ENCODE results near the gene HMGN4. TPM values are rescaled to one million over a fixed set of nuclear protein-coding genes. Genes with fewer than 3 reads are reported as not detected.

Gene HMGN4
- total RNA-seq, 1 donor from 2014 or later: 49.4 TPM

- no peak for FAIRE-seq
- Histone ChIP-seq H4K20me1 (ENCODE audit: insufficient read depth, low read length) (no peaks in the 10 kb centered on the region), H3K4me2 (ENCODE audit: low read length) (no peak overlapping the region), H3K4me1 (ENCODE audit: insufficient read depth, low read length) (no peaks in the 10 kb centered on the region), H3K27ac (ENCODE audit: low read depth, low read length) (no peak overlapping the region), H3K27me3 (ENCODE audit: insufficient read depth, low read length) (peaks cover 4% of the 10 kb centered on the region), H3K9me3 (ENCODE audit: insufficient read depth, low read depth, low read length) (peaks cover 6% of the 10 kb centered on the region), H3K36me3 (ENCODE audit: insufficient read depth, low read length) (no peaks in the 10 kb centered on the region), H3K4me3 (ENCODE audit: insufficient read depth, low read depth, low read length) (no peak overlapping the region), H2AFZ (ENCODE audit: low read depth, low read length) (no peak overlapping the region), H3K9ac (ENCODE audit: low read length) (no peak overlapping the region), H3K79me2 (ENCODE audit: insufficient read depth, low read length) (no peaks in the 10 kb centered on the region)
- no peak overlapping the region for H3K27ac Mint-ChIP-seq (ENCODE audit: unreplicated experiment)
- TF ChIP-seq EZH2 (IDR thresholded peaks at IDR 0.05; ENCODE audit: insufficient read depth, low read length) (no peak), CTCF (IDR thresholded peaks at IDR 0.05; ENCODE audit: insufficient read depth, low read depth, low read length) (no peak)
- H3K36me3 Mint-ChIP-seq (ENCODE audit: low read depth, unreplicated experiment): no peaks in the 10 kb centered on the region
- peaks cover 3% of the 10 kb centered on the region for H3K4me1 Mint-ChIP-seq (ENCODE audit: low read depth, unreplicated experiment)
- H3K4me3 Mint-ChIP-seq (ENCODE audit: unreplicated experiment): no peak overlapping the region
- DNase-seq (ENCODE audit: low read depth): no peak
- peaks cover 9% of the 10 kb centered on the region for H3K9me3 Mint-ChIP-seq (ENCODE audit: unreplicated experiment)
- peaks cover 8% of the 10 kb centered on the region for H3K27me3 Mint-ChIP-seq (ENCODE audit: low read depth, unreplicated experiment)
Measured at GRCh38 chr6:26491604-26492003, 46.6 kb upstream of the HMGN4 start.

DNA sequence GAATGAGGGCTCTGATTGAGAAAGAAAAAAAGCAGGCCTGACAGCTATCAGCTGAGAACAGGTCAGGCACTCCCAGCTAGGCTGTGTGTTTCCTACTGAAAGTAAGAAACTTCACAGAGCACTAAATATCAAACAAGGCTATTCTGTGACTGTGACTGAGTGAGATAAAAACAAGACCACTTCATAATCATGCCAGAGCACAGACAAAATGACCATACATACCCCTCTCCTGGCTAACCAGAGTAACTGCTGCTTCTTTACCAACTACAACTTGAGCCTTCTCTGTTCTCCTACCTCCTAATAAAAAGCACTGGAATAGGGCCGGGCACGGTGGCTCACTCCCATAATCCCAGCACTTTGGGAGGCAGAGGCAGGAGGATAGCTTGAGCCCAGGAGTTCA, 44.9 kb upstream of the HMGN4 start:
- no peak overlapping the region for H2AFZ ChIP-seq (ENCODE audit: low read depth, low read length)
- H3K79me2 ChIP-seq (ENCODE audit: insufficient read depth, low read length): no peaks in the 10 kb centered on the region
- DNase-seq (ENCODE audit: low read depth) (no peak), FAIRE-seq (no peak)
- no peak overlapping the region for H3K4me3 Mint-ChIP-seq (ENCODE audit: unreplicated experiment)
- no peak overlapping the region for H3K4me3 ChIP-seq (ENCODE audit: insufficient read depth, low read depth, low read length)
- H3K9me3 Mint-ChIP-seq (ENCODE audit: unreplicated experiment): peaks cover 1% of the 10 kb centered on the region
- peaks cover 5% of the 10 kb centered on the region for H3K27me3 ChIP-seq (ENCODE audit: insufficient read depth, low read length)
- no peak overlapping the region for H3K9ac ChIP-seq (ENCODE audit: low read length)
- peaks cover 9% of the 10 kb centered on the region for H3K27me3 Mint-ChIP-seq (ENCODE audit: low read depth, unreplicated experiment)
- no peaks in the 10 kb centered on the region for H3K4me1 ChIP-seq (ENCODE audit: insufficient read depth, low read length)
- peaks cover 3% of the 10 kb centered on the region for H3K4me1 Mint-ChIP-seq (ENCODE audit: low read depth, unreplicated experiment)
- no peak overlapping the region for H3K27ac ChIP-seq (ENCODE audit: low read depth, low read length)
- H4K20me1 ChIP-seq (ENCODE audit: insufficient read depth, low read length): no peaks in the 10 kb centered on the region
- H3K36me3 ChIP-seq (ENCODE audit: insufficient read depth, low read length): no peaks in the 10 kb centered on the region
- H3K36me3 Mint-ChIP-seq (ENCODE audit: low read depth, unreplicated experiment): no peaks in the 10 kb centered on the region
- no peaks in the 10 kb centered on the region for H3K9me3 ChIP-seq (ENCODE audit: insufficient read depth, low read depth, low read length)
- TF ChIP-seq EZH2 (IDR thresholded peaks at IDR 0.05; ENCODE audit: insufficient read depth, low read length) (no peak), CTCF (IDR thresholded peaks at IDR 0.05; ENCODE audit: insufficient read depth, low read depth, low read length) (no peak)
- no peak overlapping the region for H3K27ac Mint-ChIP-seq (ENCODE audit: unreplicated experiment)
- H3K4me2 ChIP-seq (ENCODE audit: low read length): no peak overlapping the region

- Mint-ChIP-seq H3K27ac (ENCODE audit: unreplicated experiment) (no peak overlapping the region), H3K4me1 (ENCODE audit: low read depth, unreplicated experiment) (peaks cover 3% of the 10 kb centered on the region), H3K4me3 (ENCODE audit: unreplicated experiment) (no peak overlapping the region), H3K36me3 (ENCODE audit: low read depth, unreplicated experiment) (no peaks in the 10 kb centered on the region), H3K9me3 (ENCODE audit: unreplicated experiment) (peaks cover 1% of the 10 kb centered on the region), H3K27me3 (ENCODE audit: low read depth, unreplicated experiment) (peaks cover 9% of the 10 kb centered on the region)
- Histone ChIP-seq H3K9me3 (ENCODE audit: insufficient read depth, low read depth, low read length) (no peaks in the 10 kb centered on the region), H3K79me2 (ENCODE audit: insufficient read depth, low read length) (no peaks in the 10 kb centered on the region), H3K36me3 (ENCODE audit: insufficient read depth, low read length) (no peaks in the 10 kb centered on the region), H3K4me2 (ENCODE audit: low read length) (no peak overlapping the region), H3K4me3 (ENCODE audit: insufficient read depth, low read depth, low read length) (no peak overlapping the region), H3K27ac (ENCODE audit: low read depth, low read length) (no peak overlapping the region), H3K27me3 (ENCODE audit: insufficient read depth, low read length) (peaks cover 6% of the 10 kb centered on the region), H4K20me1 (ENCODE audit: insufficient read depth, low read length) (no peaks in the 10 kb centered on the region), H3K4me1 (ENCODE audit: insufficient read depth, low read length) (no peaks in the 10 kb centered on the region), H3K9ac (ENCODE audit: low read length) (no peak overlapping the region), H2AFZ (ENCODE audit: low read depth, low read length) (no peak overlapping the region)
- no peak for TF ChIP-seq EZH2 (IDR thresholded peaks at IDR 0.05; ENCODE audit: insufficient read depth, low read length)
- no peak for TF ChIP-seq CTCF (IDR thresholded peaks at IDR 0.05; ENCODE audit: insufficient read depth, low read depth, low read length)
- no peak for DNase-seq (ENCODE audit: low read depth)
- no peak for FAIRE-seq
Measured at GRCh38 chr6:26494117-26494516, 44.0 kb upstream of the HMGN4 start.
